Osteocyte (in vitro differentiated cells): ENCODE results near the gene ZNF862. TPM values are rescaled to one million over a fixed set of nuclear protein-coding genes. Genes with fewer than 3 reads are reported as not detected.
"Not testable (repeated sequence)": the region's sequence is repeated elsewhere in the genome, so short reads cannot be mapped to it uniquely, and the experiment has no call there.

Experiments used
- DNase-seq: peaks from one replicate; pipeline ENCODE4 v3.0.0; 2021; ENCODE audit warnings: mixed read lengths; ENCODE audit not compliant: unreplicated experiment; ENCODE audit errors: extremely low spot score
- H3K27ac Mint-ChIP-seq: one replicate; pipeline ENCODE4 v1.8.0; 2021; ENCODE audit warnings: mild to moderate bottlenecking, mixed read lengths; ENCODE audit not compliant: unreplicated experiment
- H3K27me3 Mint-ChIP-seq: one replicate; pipeline ENCODE4 v1.8.0; 2021; ENCODE audit warnings: mixed read lengths; ENCODE audit not compliant: unreplicated experiment
- H3K36me3 Mint-ChIP-seq: one replicate; pipeline ENCODE4 v1.8.0; 2021; ENCODE audit warnings: mixed read lengths; ENCODE audit not compliant: unreplicated experiment
- H3K4me1 Mint-ChIP-seq: one replicate; pipeline ENCODE4 v1.8.0; 2021; ENCODE audit warnings: mixed read lengths; ENCODE audit not compliant: unreplicated experiment
- H3K4me3 Mint-ChIP-seq: one replicate; pipeline ENCODE4 v1.8.0; 2021; ENCODE audit warnings: mild to moderate bottlenecking, moderate library complexity, mixed read lengths; ENCODE audit not compliant: unreplicated experiment
- H3K9me3 Mint-ChIP-seq: one replicate; pipeline ENCODE4 v1.8.0; 2021; ENCODE audit warnings: mixed read lengths; ENCODE audit not compliant: unreplicated experiment
- CTCF ChIP-seq: fragments of 200-600 bp; sonication (generic); IDR thresholded peaks from 2 replicates; pipeline ENCODE4 v1.5.0; 2021; ENCODE audit warnings: antibody characterized with exemption, mild to moderate bottlenecking, moderate library complexity
- total RNA-seq: library from RNA; stranded (reverse); gene quantifications from 2 replicates; pipeline ENCODE4 v1.2.1, GENCODE V29; 2021

Gene ZNF862
- total RNA-seq, 1 donor from 2014 or later = 25.3 TPM

- H3K27ac Mint-ChIP-seq = no peak overlapping the region
- H3K9me3 Mint-ChIP-seq = no peaks in the 10 kb centered on the region
These were observed 11.7 kb upstream of the ZNF862 start for GRCh38 chr7:149826344-149827088.

GRCh38 chr7:149827089-149827981 lies 10.8 kb upstream of the ZNF862 start:
- H3K9me3 Mint-ChIP-seq = no peaks in the 10 kb centered on the region
- peaks cover 10% of the 10 kb centered on the region for H3K27me3 Mint-ChIP-seq
- no peaks in the 10 kb centered on the region for H3K36me3 Mint-ChIP-seq
- DNase-seq = no peak
- no peaks in the 10 kb centered on the region for H3K4me1 Mint-ChIP-seq
- H3K27ac Mint-ChIP-seq = no peak overlapping the region
- no peak overlapping the region for H3K4me3 Mint-ChIP-seq
- no peak for TF ChIP-seq CTCF

More at GRCh38 chr7:149826344-149827088, 11.7 kb upstream of the ZNF862 start:
- H3K36me3 Mint-ChIP-seq = no peaks in the 10 kb centered on the region
- H3K4me1 Mint-ChIP-seq = no peaks in the 10 kb centered on the region
- TF ChIP-seq CTCF = no peak
- no peak overlapping the region for H3K4me3 Mint-ChIP-seq
- H3K27me3 Mint-ChIP-seq = peaks cover 5% of the 10 kb centered on the region
- no peak for DNase-seq

GRCh38 chr7:149828357-149829309 lies 9.5 kb upstream of the ZNF862 start:
- no peak overlapping the region for H3K27ac Mint-ChIP-seq
- no peaks in the 10 kb centered on the region for H3K36me3 Mint-ChIP-seq
- H3K4me1 Mint-ChIP-seq = no peaks in the 10 kb centered on the region
- no peak overlapping the region for H3K4me3 Mint-ChIP-seq
- H3K9me3 Mint-ChIP-seq = no peaks in the 10 kb centered on the region
- no peak for DNase-seq
- TF ChIP-seq CTCF = no peak
- peaks cover 16% of the 10 kb centered on the region for H3K27me3 Mint-ChIP-seq

GRCh38 chr7:149830527-149830926 lies 7.6 kb upstream of the ZNF862 start:
- H3K4me3 Mint-ChIP-seq, DNase-seq, H3K36me3 Mint-ChIP-seq, H3K27ac Mint-ChIP-seq, H3K4me1 Mint-ChIP-seq, H3K9me3 Mint-ChIP-seq: not testable (repeated sequence)
- peaks cover 33% of the 10 kb centered on the region for H3K27me3 Mint-ChIP-seq

- no peak for TF ChIP-seq CTCF
- no peaks in the 10 kb centered on the region for H3K4me1 Mint-ChIP-seq
- no peaks in the 10 kb centered on the region for H3K36me3 Mint-ChIP-seq
- H3K9me3 Mint-ChIP-seq = no peaks in the 10 kb centered on the region
- peaks cover 33% of the 10 kb centered on the region for H3K27me3 Mint-ChIP-seq
- no peak overlapping the region for H3K4me3 Mint-ChIP-seq
- H3K27ac Mint-ChIP-seq = no peak overlapping the region
- DNase-seq = no peak
These were observed 7.0 kb upstream of the ZNF862 start for GRCh38 chr7:149830997-149831740.
